KMS-11 (cell line): ENCODE data around the gene ABCC3.
"Not testable (repeated sequence)": the region's sequence is repeated elsewhere in the genome, so short reads cannot be mapped to it uniquely, and the experiment has no call there.

Experiments
- H2AFZ ChIP-seq: fragments of 200-600 bp; sonication (generic); 2 replicates; pipeline ENCODE4 v1.6.1; 2016; ENCODE audit warnings: antibody characterized with exemption, mixed run types, low read depth
- H3K27ac ChIP-seq: fragments of 200-600 bp; sonication (generic); 2 replicates; pipeline ENCODE4 v1.6.1; 2016; ENCODE audit warnings: mild to moderate bottlenecking, mixed run types
- H3K27me3 ChIP-seq: fragments of 200-600 bp; sonication (generic); 2 replicates; pipeline ENCODE4 v1.6.1; 2017; ENCODE audit warnings: mild to moderate bottlenecking, low read depth, mixed run types, moderate library complexity; ENCODE audit not compliant: insufficient read depth
- H3K36me3 ChIP-seq: fragments of 200-600 bp; sonication (generic); 2 replicates; pipeline ENCODE4 v1.6.1; 2017; ENCODE audit warnings: mild to moderate bottlenecking, mixed run types; ENCODE audit not compliant: insufficient read depth
- H3K4me1 ChIP-seq: fragments of 200-600 bp; sonication (generic); 2 replicates; pipeline ENCODE4 v1.6.1; 2016; ENCODE audit warnings: mild to moderate bottlenecking, low read depth, mixed run types; ENCODE audit not compliant: poor library complexity, severe bottlenecking
- H3K4me2 ChIP-seq: fragments of 200-600 bp; sonication (generic); 2 replicates; pipeline ENCODE4 v1.7.0; 2016; ENCODE audit warnings: mild to moderate bottlenecking, mixed run types
- H3K4me3 ChIP-seq: fragments of 200-600 bp; sonication (generic); IDR thresholded peaks from 2 replicates; pipeline ENCODE4 v1.6.1; 2017; ENCODE audit warnings: low read depth, low read length, mixed read lengths; ENCODE audit not compliant: insufficient read depth
- H3K79me2 ChIP-seq: fragments of 200-600 bp; sonication (generic); 2 replicates; pipeline ENCODE4 v1.6.1; 2016; ENCODE audit warnings: low read depth, mixed run types; ENCODE audit not compliant: insufficient read depth
- H3K9ac ChIP-seq: fragments of 200-600 bp; sonication (generic); 2 replicates; pipeline ENCODE4 v1.6.1; 2016; ENCODE audit warnings: mild to moderate bottlenecking, mixed run types
- H4K20me1 ChIP-seq: fragments of 200-600 bp; sonication (generic); 2 replicates; pipeline ENCODE4 v1.6.1; 2016; ENCODE audit warnings: mild to moderate bottlenecking, mixed run types; ENCODE audit not compliant: insufficient read depth
- CTCF ChIP-seq: fragments of 200-600 bp; sonication (generic); conservative IDR thresholded peaks from 2 replicates; pipeline ENCODE4 v1.6.1; 2017; ENCODE audit warnings: low read depth, mild to moderate bottlenecking, antibody characterized with exemption, low read length, moderate library complexity, mixed read lengths

ABCC3 gene

GRCh38 chr17:50676065-50676975 is 41.6 kb downstream of the ABCC3 start:
- no peaks in the 10 kb centered on the region for H3K79me2 ChIP-seq
- no peak overlapping the region for H3K4me3 ChIP-seq
- peaks cover 7% of the 10 kb centered on the region; the same call in 1 of the 2 replicates for H3K27me3 ChIP-seq
- H2AFZ ChIP-seq, result no peak overlapping the region
- no peaks in the 10 kb centered on the region for H3K36me3 ChIP-seq
- H3K9ac ChIP-seq, result no peak overlapping the region
- peaks cover 5% of the 10 kb centered on the region for H3K4me1 ChIP-seq
- no peaks in the 10 kb centered on the region for H4K20me1 ChIP-seq
- no peak overlapping the region for H3K27ac ChIP-seq
- no peak overlapping the region for H3K4me2 ChIP-seq
- no peak for TF ChIP-seq CTCF

- Histone ChIP-seq H2AFZ (no peak overlapping the region), H3K9ac (no peak overlapping the region), H3K79me2 (no peaks in the 10 kb centered on the region), H3K4me2 (no peak overlapping the region), H3K4me1 (peaks cover 6% of the 10 kb centered on the region), H4K20me1 (no peaks in the 10 kb centered on the region), H3K27me3 (peaks cover 14% of the 10 kb centered on the region; the same call in 1 of the 2 replicates), H3K4me3 (no peak overlapping the region), H3K27ac (no peak overlapping the region), H3K36me3 (no peaks in the 10 kb centered on the region)
- TF ChIP-seq CTCF, result no peak
Measured at GRCh38 chr17:50677851-50678375, 43.2 kb downstream of the ABCC3 start.

GRCh38 chr17:50679008-50679544 is 44.4 kb downstream of the ABCC3 start:
- Histone ChIP-seq H2AFZ (no peak overlapping the region), H3K4me3 (no peak overlapping the region), H3K27me3 (peaks cover 14% of the 10 kb centered on the region; the same call in 1 of the 2 replicates), H3K27ac (no peak overlapping the region), H3K9ac (no peak overlapping the region), H3K4me2 (no peak overlapping the region), H4K20me1 (no peaks in the 10 kb centered on the region), H3K4me1 (peaks cover 6% of the 10 kb centered on the region), H3K36me3 (no peaks in the 10 kb centered on the region), H3K79me2 (no peaks in the 10 kb centered on the region)
- no peak for TF ChIP-seq CTCF

GRCh38 chr17:50680126-50680525 is 45.4 kb downstream of the ABCC3 start:
- Histone ChIP-seq H3K4me2 (no peak overlapping the region), H3K79me2 (no peaks in the 10 kb centered on the region), H4K20me1 (no peaks in the 10 kb centered on the region), H3K4me3 (no peak overlapping the region), H2AFZ (no peak overlapping the region), H3K27me3 (peaks cover 14% of the 10 kb centered on the region; the same call in 1 of the 2 replicates), H3K36me3 (no peaks in the 10 kb centered on the region), H3K4me1 (peaks cover 6% of the 10 kb centered on the region), H3K9ac (no peak overlapping the region), H3K27ac (no peak overlapping the region)
- TF ChIP-seq CTCF, result no peak

- not testable (repeated sequence) for H3K9ac ChIP-seq, H2AFZ ChIP-seq, H3K4me3 ChIP-seq, H3K4me1 ChIP-seq, H3K27ac ChIP-seq, H3K79me2 ChIP-seq, H3K4me2 ChIP-seq, H3K36me3 ChIP-seq, H4K20me1 ChIP-seq
- H3K27me3 ChIP-seq, result peaks cover 14% of the 10 kb centered on the region; the same call in 1 of the 2 replicates
Measured at GRCh38 chr17:50680543-50681262, 46.0 kb downstream of the ABCC3 start.
